GM19328 (cell line): ENCODE measurements around the gene CREB3L1.
A peak's percentile ranks its signal among the peaks of the same experiment; 100 is the strongest.

ENCODE experiments used
- ATAC-seq: cut with Tn5 transposase; IDR thresholded peaks from one replicate; pipeline ENCODE4 v1.9.1; 2021; ENCODE audit warnings: mild to moderate bottlenecking, moderate library complexity; ENCODE audit not compliant: unreplicated experiment

CREB3L1 gene

GRCh38 chr11:46342239-46342638 lies 64.8 kb downstream of the CREB3L1 start:
- ATAC-seq = no peak

- no peak for ATAC-seq
Measured at GRCh38 chr11:46343520-46343919, 66.1 kb downstream of the CREB3L1 start.

GRCh38 chr11:46345131-46345597 lies 67.7 kb downstream of the CREB3L1 start:
- no peak for ATAC-seq

- ATAC-seq = no peak
Measured at GRCh38 chr11:46345881-46346484, 68.5 kb downstream of the CREB3L1 start.

DNA sequence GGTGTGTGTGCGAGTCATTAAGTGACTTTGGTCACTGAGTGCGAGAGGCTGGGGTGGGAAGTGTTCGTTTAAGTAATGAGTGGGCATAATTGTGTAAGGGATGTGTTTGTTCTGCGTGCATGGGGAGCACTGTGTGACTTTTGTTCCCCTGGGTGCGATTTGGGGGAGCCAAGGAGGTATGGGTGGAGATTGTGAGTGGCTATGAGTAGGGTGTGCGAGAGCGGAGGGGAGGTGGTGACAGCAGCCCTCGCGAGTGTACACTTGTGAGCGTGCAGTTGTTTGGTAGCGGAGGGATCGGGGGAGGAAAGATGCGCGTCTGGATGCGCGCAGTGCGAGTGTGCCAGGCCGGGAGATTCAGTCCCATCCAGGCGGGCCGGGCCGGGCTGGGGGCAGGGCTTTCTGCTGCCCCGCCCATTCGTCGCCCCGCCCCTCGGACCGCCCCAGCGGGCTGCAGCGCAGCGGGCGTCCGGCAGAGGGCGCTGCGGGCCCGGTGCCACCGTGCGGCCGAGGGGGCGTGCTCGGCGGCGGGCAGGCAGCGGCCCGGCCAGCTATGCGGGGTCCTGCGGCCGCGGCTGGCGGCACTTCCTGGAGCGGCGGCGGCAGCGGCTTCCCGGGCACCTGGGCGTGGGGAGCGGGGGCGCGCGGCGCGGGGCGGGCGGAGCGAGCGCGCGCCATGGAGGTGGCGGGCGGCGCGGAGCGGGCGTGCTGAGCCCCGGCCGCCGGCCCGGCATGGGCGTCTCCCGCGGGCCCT lies 69.6 kb downstream of the CREB3L1 start, which contains the start of gene DGKZ:
TSS of gene DGKZ (plus strand) at position 578 of the 751 bp plus-strand sequence. CDS start 197 bp downstream, outside the sequence.
- peak; percentile 64 for ATAC-seq

GRCh38 chr11:46347637-46348311 lies 70.3 kb downstream of the CREB3L1 start:
- no peak for ATAC-seq

DNA sequence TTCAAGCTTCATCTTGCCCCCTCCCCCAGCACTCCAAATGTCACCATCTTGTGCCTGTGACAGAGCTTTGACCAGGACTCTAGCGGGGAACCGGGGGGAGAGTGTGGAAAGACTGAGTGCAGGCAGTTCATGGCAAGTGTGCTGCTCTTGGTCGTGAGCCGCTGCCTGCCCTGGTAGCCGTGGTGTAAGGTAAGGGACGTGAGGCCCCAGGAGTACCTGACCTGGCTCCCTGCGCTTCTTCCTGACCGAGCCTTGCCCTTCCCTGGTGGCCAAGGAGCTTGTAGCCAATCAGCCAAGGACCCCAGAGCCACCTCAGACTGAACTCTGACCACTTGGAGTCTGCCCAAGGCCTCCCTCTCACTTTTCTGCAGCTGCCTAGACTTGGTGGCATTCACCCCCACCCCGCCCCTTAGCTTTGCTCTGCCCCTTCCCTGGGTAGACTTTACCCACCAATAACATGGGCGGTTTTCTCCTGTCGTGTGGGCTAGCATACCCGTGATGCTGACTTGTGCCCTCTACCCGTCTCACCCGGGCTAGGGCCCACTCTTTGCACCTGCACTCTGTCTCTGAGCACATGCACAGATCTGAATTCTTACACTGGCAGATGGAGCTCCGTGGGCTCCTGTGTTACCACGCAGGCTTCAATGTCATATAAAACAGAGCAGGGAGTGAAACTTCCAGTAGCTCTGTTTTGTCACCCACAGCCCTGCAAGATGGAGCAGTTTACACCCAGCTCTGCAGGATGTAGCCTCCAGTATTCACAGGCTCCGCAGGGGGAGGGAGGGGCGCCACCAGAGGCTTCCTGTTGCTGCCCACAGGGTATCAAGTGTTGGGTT lies 71.3 kb downstream of the CREB3L1 start:
- ATAC-seq = no peak

- no peak for ATAC-seq
Measured at GRCh38 chr11:46350695-46351094, 73.2 kb downstream of the CREB3L1 start.

DNA sequence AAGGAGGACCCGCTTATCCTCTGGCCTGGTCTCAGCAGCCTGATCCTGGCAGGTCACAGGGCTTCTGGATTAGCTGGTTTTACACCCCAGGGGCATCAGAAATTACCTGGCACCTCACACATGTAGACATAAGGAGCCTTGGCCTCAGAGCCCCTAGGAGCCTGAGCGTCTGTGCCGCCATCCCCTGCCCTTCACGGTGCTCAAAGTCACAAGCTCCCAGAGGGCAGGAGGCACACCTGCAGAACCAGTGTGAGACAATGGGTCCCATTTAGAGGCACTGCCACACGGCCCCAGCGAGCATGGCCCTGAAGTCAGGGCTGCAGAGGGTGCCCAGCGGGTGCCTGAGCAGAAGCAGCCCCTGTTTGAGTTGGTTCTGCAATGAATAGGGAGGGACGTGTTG lies 73.7 kb downstream of the CREB3L1 start:
- no peak for ATAC-seq

DNA sequence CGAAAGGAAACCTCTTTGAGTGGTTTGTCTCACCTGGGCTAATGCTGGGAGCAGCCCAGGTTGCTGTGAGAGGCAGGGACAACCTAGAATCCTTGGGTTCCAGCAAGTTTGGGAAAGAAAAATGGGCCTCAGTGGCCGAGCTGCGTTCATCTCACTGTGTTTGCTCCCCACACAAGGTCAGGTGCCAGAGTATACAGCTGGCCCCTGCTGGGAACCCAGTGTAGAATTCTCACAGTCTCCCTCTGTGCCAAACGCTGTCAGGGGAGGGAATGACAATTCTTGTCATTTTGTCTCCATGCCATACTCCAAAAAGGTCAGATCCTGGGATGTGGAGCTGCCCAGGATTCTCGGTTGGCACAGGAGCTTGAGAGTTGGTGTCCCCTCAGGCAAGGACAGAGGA lies 74.1 kb downstream of the CREB3L1 start:
- no peak for ATAC-seq

DNA sequence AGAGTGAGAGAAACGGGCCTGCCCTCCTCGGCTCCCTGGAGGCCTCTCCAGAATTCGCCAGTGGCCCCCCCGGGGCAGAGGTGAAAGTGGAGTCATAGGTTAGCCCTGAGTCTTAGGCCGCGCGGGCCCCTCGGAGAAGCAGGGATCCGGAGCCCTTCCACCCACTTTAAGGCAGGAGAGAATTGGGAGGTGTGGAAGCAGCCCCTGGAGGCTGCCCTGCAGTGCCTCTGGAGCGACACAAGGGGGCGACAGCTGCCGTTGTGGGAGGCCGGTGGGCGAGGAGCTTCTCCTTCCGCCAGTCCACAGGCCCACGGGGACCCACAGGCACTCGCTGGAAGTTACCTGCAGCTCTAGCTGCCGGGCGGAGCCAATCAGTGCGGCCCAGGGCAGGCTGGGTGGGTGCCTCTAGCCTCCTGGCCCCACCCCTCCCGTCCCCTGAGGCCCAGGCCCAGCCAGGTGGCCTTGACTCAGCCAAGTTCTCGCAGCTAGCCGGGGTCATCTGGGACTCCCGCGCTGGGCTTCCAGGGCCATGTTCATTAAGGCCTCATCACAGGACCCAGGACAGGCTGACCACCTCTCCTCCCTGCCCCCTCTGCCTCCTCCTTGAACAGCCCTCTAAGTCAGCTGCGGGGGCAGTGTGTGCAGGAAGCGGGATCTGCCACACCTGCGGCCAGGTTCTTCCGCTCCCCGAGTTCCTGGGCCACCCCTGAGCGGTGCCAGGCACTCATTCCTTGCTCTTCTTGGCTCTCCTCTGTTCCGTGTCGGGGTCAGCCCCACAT lies 74.8 kb downstream of the CREB3L1 start:
- no peak for ATAC-seq

DNA sequence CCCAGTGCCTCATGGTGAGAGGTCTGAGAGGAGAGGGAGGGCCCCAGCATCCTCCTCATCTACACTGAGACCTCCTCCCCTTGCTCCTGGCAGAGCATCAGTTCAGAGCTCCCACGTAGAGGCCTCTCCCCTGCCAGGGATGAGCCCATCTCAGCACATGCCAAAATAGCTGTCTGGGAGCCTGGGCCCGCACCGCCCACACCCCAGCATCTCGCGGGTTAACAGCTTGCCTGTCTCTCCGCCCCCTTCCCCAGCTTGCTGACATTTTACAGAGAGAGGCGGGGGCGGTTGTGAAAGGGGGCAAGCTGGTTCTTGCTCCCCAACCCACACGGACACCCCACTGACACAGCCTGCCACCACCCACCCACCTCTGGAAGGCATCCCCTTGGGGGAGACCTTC lies 76.2 kb downstream of the CREB3L1 start:
- ATAC-seq = no peak

DNA sequence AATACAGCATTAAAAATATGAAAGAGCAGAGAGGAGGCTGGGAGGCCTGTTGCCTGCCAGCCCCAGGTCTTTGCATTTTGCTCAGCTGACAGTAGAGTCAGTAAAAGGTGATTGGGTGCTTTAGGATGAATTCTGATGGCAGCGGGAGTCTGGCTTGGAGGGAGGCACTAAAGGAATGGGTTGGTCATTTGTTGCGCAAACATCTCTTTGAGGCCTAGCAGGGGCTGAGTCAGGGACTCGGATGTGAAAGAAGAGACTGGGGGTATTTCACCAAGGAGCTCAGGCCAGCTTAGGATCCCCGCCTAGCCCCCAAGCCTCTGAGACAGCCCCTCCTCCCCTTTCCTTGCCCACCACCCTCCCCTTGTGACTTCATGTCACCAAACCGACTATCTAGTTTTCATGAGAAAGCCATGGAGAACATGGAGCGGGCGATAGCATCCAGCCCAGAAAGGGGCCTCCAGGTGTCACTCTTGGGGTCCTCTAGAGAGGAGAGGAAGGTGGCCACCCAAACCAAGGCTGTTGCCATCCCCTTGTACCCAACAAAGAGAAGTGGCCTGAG lies 79.5 kb downstream of the CREB3L1 start:
- no peak for ATAC-seq

DNA sequence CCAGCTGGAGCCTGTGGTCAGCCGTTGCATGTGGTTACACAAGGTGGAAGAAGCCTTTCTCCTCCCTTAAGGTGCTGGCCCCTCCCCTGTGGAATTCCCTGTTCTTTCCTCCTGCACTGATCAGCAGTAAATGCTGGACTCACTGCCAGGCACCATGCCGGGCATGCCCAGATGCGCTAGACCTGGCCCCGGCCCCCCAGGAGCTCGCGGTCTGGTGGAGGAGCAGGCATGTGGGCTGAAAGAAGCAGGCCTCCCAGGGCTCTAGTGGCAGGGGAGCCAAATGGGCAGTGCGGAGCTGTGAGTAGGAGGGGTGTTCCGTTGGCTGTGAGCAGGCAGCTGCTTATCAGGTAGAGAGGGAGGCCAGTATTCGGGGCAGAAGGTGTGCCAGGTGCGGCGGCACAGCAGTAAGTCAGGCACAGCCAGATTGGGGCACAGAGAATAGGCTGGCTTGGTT lies 80.0 kb downstream of the CREB3L1 start:
- no peak for ATAC-seq

GRCh38 chr11:46359953-46360352 lies 82.5 kb downstream of the CREB3L1 start:
- no peak for ATAC-seq

GRCh38 chr11:46360878-46361277 lies 83.4 kb downstream of the CREB3L1 start:
- ATAC-seq = no peak

- ATAC-seq = peak; percentile 84
Measured at GRCh38 chr11:46361283-46362155, 84.1 kb downstream of the CREB3L1 start.

DNA sequence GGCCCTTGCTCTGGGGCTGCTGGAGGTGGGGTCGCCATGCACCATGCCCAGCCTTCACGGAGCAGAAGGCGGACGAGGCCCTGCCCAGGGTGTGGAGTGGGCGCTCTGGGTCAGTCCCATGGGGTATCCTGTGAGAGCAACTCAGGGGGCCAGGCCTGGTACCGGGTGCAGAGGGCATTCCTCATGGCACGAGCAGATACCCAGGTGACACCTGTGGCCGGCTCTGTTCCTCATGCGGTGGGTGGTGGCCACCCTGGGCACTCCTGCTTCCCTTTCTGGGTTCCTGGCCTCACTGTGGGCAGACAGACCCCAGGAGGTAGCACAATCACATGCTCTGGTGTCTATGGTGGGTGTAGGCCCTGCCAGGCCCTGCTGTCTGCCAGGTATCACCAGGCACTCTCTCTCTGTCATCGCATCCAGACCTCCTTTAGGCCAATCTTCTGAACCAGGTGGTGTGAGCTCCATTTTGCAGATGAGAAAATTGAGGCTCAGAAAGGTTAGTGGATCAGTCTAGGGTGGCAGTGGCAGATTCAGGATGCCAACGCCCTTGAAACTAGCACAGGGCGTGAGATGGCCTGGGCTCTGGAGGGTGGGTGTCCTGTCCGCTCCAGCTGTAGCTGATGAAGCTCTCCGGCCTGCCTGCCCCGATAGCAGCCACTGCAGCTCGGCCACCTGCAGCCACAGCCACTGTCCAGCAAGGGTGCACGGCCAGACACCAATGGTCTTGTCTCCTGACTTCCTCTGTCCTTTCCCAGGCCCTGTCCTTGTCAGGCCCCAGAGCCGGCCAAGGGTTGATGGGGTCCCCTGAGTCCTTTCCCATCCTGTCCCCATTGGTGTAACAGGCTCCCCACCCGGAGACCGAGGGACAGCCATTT lies 84.9 kb downstream of the CREB3L1 start:
- no peak for ATAC-seq
